ENCODE results near the gene TUT7. TPM values are rescaled to one million over a fixed set of nuclear protein-coding genes. Genes with fewer than 3 reads are reported as not detected.

TUT7 gene
- polyA plus RNA-seq, 1 experiment, result 31.8 TPM

DNA sequence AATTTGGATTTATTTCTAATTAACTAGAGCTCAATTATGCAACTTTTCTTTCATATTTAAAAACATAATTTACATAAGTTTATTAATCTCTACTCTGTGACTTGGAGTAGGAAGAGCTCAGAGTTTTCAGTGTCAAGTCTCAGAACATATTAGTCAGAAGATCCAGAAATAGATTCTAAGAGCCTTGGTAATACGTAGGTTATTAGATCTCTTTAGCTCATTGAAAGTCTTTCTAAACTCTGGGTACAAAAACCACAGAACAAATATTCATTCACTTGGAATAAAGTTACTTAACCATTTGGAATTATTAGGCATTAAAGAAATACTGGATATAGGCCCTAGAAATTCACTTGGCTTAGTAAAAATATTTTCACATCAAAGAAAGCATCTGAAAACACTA, 45.5 kb downstream of the TUT7 start:
- CTCF ChIA-PET, result no interaction called here
- Histone ChIP-seq H3K4me3 (ENCODE audit: low read depth, low read length) (no peak overlapping the region), H3K27me3 (ENCODE audit: control insufficient read depth, insufficient read depth, low read length) (no peaks in the 10 kb centered on the region), H3K27ac (ENCODE audit: low read depth, low read length) (no peak overlapping the region), H3K9me3 (ENCODE audit: control insufficient read depth, insufficient read depth, low read length) (no peaks in the 10 kb centered on the region)
- TF ChIP-seq, protein P1, sequence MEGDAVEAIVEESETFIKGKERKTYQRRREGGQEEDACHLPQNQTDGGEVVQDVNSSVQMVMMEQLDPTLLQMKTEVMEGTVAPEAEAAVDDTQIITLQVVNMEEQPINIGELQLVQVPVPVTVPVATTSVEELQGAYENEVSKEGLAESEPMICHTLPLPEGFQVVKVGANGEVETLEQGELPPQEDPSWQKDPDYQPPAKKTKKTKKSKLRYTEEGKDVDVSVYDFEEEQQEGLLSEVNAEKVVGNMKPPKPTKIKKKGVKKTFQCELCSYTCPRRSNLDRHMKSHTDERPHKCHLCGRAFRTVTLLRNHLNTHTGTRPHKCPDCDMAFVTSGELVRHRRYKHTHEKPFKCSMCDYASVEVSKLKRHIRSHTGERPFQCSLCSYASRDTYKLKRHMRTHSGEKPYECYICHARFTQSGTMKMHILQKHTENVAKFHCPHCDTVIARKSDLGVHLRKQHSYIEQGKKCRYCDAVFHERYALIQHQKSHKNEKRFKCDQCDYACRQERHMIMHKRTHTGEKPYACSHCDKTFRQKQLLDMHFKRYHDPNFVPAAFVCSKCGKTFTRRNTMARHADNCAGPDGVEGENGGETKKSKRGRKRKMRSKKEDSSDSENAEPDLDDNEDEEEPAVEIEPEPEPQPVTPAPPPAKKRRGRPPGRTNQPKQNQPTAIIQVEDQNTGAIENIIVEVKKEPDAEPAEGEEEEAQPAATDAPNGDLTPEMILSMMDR (IDR thresholded peaks at IDR 0.05; ENCODE audit: low read depth, low read length), result no peak
- POLR2A ChIA-PET, result no interaction called here
- DNase-seq (ENCODE audit: low read depth, low spot score), result no peak

DNA sequence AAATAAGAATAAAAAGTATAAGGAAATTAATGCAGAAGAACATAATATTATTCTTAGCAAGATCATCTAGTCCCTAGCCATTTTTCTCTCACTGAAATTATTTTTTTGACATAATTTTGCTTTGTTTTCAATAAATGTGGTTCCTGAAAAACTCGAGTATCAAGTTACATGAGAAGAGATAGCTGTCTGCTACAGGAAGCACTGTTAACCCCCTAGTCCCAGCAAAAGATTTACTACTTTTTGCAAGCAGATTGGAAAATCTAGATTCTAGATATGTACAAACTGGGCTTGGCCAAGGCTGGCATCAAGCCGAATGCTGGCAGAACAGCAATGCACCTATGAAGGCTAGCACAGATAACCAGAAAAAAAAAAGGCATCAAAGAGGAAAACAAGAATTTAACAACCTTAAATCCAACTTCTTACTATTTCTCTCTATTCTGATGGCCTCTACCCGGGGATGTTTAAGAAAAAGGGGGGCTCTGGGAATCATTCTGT, 49.9 kb downstream of the TUT7 start:
- H3K4me3 ChIP-seq (ENCODE audit: low read depth, low read length), result no peak overlapping the region
- no peaks in the 10 kb centered on the region for H3K9me3 ChIP-seq (ENCODE audit: control insufficient read depth, insufficient read depth, low read length)
- DNase-seq (ENCODE audit: low read depth, low spot score), result no peak
- TF ChIP-seq, protein P1 (IDR thresholded peaks at IDR 0.05; ENCODE audit: low read depth, low read length), result no peak
- no peaks in the 10 kb centered on the region for H3K27me3 ChIP-seq (ENCODE audit: control insufficient read depth, insufficient read depth, low read length)
- ChIA-PET POLR2A (no interaction called here), CTCF (no interaction called here)
- H3K27ac ChIP-seq (ENCODE audit: low read depth, low read length), result no peak overlapping the region

DNA sequence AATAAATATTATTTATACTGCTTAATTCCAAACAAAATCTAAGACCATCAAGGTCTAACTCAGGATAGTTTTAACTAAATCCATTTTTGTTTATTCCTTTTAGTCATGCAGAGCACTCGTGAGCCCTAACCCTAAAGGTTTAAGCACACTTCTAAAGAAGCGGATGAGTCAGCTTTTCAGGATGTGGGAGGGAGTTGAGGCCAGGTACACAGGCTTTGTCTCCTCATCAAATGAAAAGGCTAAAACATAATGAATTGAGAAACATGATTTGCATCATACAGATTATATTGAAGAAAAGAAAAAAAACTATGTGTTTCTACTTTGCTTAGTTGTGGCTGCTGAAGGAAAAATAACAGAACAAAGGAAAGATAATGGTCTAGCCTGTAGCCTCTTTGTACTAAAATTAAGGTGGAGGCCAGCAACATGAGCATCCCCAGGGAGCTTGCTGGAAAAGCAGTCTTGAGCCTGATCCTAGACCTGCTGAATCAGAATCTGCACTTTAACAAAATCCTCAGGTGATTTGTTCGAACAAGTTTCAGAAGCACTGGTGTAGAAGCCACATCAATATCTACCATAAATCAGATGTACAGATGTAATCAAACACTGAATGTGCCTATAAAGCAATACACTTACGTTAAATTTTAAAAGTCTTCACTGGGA, 50.8 kb downstream of the TUT7 start:
- DNase-seq (ENCODE audit: low read depth, low spot score), result no peak
- CTCF ChIA-PET, result no interaction called here
- TF ChIP-seq, protein P1 (IDR thresholded peaks at IDR 0.05; ENCODE audit: low read depth, low read length), result no peak
- Histone ChIP-seq H3K27me3 (ENCODE audit: control insufficient read depth, insufficient read depth, low read length) (no peaks in the 10 kb centered on the region), H3K4me3 (ENCODE audit: low read depth, low read length) (no peak overlapping the region), H3K9me3 (ENCODE audit: control insufficient read depth, insufficient read depth, low read length) (no peaks in the 10 kb centered on the region), H3K27ac (ENCODE audit: low read depth, low read length) (no peak overlapping the region)
- POLR2A ChIA-PET, result no interaction called here

DNA sequence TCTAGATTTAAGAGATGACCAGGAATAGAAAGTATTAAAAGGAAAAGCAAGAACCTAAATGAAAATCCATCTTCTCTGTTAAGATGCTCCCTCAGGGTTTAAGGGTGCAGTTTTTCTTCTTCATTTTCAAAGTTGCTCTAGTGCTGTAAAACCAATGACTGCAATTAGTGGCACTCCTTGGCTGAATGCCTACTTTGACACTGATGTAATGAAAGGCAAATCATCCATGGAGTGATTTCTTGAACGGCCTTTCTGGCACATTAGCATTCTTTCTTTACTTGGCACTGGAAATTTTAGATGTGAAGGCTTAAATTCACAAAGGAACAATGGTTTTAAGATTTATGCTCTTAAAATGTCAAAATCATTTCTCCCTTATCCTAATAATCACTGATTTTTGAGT, 52.5 kb downstream of the TUT7 start:
- POLR2A ChIA-PET, result no interaction called here
- no peak overlapping the region for H3K27ac ChIP-seq (ENCODE audit: low read depth, low read length)

DNA sequence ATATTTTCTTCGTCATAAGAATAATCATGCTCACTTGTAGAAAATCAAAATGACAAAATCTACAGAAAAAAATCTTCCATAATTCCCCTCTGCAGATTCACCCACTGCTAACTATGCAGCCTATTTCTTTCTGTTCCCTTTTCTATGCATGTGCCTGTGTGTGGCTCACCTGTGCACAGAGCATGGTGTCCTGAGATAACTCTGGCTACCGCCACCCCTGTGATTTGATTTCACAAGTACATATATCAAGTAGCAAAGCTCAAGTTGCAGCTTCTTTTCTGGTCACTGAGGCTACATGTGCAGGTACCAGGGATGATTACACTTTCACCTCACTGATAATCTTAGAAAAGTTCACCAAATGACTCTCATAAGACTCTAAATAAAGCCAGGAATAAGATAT, 53.5 kb downstream of the TUT7 start:
- H3K4me3 ChIP-seq (ENCODE audit: low read depth, low read length), result no peak overlapping the region
- ChIA-PET CTCF (interaction anchor here (2.7 kb wide), 1 partner anchor 14 kb away, joined by 8 read pairs; no protein-coding TSS in a partner anchor), POLR2A (no interaction called here)
- H3K9me3 ChIP-seq (ENCODE audit: control insufficient read depth, insufficient read depth, low read length), result no peaks in the 10 kb centered on the region
- no peaks in the 10 kb centered on the region for H3K27me3 ChIP-seq (ENCODE audit: control insufficient read depth, insufficient read depth, low read length)
- no peak for DNase-seq (ENCODE audit: low read depth, low spot score)
- H3K27ac ChIP-seq (ENCODE audit: low read depth, low read length), result no peak overlapping the region
- TF ChIP-seq, protein P1 (IDR thresholded peaks at IDR 0.05; ENCODE audit: low read depth, low read length), result no peak

More for the DNA sequence above, 52.5 kb downstream of the TUT7 start:
- H3K27me3 ChIP-seq (ENCODE audit: control insufficient read depth, insufficient read depth, low read length), result no peaks in the 10 kb centered on the region
- CTCF ChIA-PET, result no interaction called here
- no peaks in the 10 kb centered on the region for H3K9me3 ChIP-seq (ENCODE audit: control insufficient read depth, insufficient read depth, low read length)
- DNase-seq (ENCODE audit: low read depth, low spot score), result no peak
- TF ChIP-seq, protein P1 (IDR thresholded peaks at IDR 0.05; ENCODE audit: low read depth, low read length), result no peak
- H3K4me3 ChIP-seq (ENCODE audit: low read depth, low read length), result no peak overlapping the region
